Measurements from ENCODE around the gene LMX1A. TPM values are rescaled to one million over a fixed set of nuclear protein-coding genes. Genes with fewer than 3 reads are reported as not detected.
A peak's percentile ranks its signal among the peaks of the same experiment; 100 is the strongest.

The LMX1A gene
- total and polyA plus RNA-seq, 2 experiments from 2014 or later = not detected

DNA sequence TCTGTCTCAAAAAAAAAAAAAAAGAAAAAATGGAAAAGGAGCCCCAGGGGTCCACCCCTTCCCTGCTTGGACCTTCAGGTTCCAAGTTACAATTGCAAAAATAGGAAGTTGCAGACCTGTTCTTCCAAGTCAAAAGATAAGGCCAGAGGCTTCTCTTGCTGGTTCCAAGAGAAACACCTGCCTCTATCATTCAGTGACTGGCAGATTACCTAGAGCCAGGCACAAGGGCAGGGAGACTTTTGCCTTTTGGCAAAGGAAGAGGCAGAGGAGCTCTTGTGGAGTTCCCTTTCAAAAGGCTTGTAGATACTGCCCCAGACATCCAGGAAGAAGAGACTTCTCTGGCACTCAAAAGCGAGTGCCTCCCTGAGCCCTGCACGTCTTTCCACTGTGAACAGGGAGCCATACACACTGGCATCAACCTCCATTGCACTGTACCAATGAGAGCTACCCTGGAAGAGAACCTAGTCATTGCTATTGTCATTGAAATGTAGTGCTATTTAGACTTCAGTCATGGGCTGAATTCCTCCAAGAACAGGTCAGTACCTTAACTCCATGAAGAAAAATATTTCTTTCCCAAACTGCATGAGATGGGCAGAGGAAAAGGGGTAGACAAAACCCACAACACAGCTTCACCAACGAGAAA is 91.2 kb downstream of the LMX1A start:
- Histone ChIP-seq H3K9me2 (ENCODE audit: insufficient read depth) (peaks cover 10% of the 10 kb centered on the region), H3K27me3 (ENCODE audit: insufficient read depth) (no peaks in the 10 kb centered on the region), H3F3A (replicated peaks; ENCODE audit: low read depth) (no peaks in the 10 kb centered on the region), H3K4me3 (no peak overlapping the region), H2AFZ (peak overlapping the region; percentile 59; the same call in 1 of the 2 replicates), H3K4me1 (ENCODE audit: insufficient read depth) (no peaks in the 10 kb centered on the region; the same call in 1 of the 2 replicates), H3K36me3 (ENCODE audit: insufficient read depth) (no peaks in the 10 kb centered on the region), H3K79me2 (replicated peaks; ENCODE audit: insufficient read depth) (no peaks in the 10 kb centered on the region), H3K4me2 (peak overlapping the region; percentile 18; the same call in 1 of the 2 replicates), H3K27ac (ENCODE audit: low read depth) (no peak overlapping the region), H4K20me1 (replicated peaks; ENCODE audit: insufficient read depth) (no peaks in the 10 kb centered on the region)
- no peaks in the 10 kb centered on the region for H3K27me3 Mint-ChIP-seq (ENCODE audit: insufficient read depth, low read depth, poor library complexity)
- TF ChIP-seq, protein P1, sequence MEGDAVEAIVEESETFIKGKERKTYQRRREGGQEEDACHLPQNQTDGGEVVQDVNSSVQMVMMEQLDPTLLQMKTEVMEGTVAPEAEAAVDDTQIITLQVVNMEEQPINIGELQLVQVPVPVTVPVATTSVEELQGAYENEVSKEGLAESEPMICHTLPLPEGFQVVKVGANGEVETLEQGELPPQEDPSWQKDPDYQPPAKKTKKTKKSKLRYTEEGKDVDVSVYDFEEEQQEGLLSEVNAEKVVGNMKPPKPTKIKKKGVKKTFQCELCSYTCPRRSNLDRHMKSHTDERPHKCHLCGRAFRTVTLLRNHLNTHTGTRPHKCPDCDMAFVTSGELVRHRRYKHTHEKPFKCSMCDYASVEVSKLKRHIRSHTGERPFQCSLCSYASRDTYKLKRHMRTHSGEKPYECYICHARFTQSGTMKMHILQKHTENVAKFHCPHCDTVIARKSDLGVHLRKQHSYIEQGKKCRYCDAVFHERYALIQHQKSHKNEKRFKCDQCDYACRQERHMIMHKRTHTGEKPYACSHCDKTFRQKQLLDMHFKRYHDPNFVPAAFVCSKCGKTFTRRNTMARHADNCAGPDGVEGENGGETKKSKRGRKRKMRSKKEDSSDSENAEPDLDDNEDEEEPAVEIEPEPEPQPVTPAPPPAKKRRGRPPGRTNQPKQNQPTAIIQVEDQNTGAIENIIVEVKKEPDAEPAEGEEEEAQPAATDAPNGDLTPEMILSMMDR (conservative IDR thresholded peaks at IDR 0.05; ENCODE audit: low read depth in 2 of 2) = no peak
- TF ChIP-seq ZNF114 (CRISPR knock-in tag; IDR thresholded peaks at IDR 0.05) (no peak), NANOG (IDR thresholded peaks at IDR 0.05; ENCODE audit: borderline replicate concordance) (no peak), ZNF331 (CRISPR knock-in tag; IDR thresholded peaks at IDR 0.05; ENCODE audit: low read depth) (no peak), CREB1 (CRISPR knock-in tag; IDR thresholded peaks at IDR 0.05; ENCODE audit: low read depth) (no peak), STAT1 (IDR thresholded peaks at IDR 0.05; ENCODE audit: unreplicated experiment) (no peak), EZH2 (IDR thresholded peaks at IDR 0.05; ENCODE audit: low read depth, unreplicated experiment) (no peak), EZH2phosphoT487 (IDR thresholded peaks at IDR 0.05; ENCODE audit: unreplicated experiment) (no peak), POLR2AphosphoS5 (IDR thresholded peaks at IDR 0.05; ENCODE audit: low read depth) (no peak), ETS1 (IDR thresholded peaks at IDR 0.05) (no peak), JUNB (IDR thresholded peaks at IDR 0.05; ENCODE audit: unreplicated experiment) (no peak)
- TF ChIP-seq, protein P2, sequence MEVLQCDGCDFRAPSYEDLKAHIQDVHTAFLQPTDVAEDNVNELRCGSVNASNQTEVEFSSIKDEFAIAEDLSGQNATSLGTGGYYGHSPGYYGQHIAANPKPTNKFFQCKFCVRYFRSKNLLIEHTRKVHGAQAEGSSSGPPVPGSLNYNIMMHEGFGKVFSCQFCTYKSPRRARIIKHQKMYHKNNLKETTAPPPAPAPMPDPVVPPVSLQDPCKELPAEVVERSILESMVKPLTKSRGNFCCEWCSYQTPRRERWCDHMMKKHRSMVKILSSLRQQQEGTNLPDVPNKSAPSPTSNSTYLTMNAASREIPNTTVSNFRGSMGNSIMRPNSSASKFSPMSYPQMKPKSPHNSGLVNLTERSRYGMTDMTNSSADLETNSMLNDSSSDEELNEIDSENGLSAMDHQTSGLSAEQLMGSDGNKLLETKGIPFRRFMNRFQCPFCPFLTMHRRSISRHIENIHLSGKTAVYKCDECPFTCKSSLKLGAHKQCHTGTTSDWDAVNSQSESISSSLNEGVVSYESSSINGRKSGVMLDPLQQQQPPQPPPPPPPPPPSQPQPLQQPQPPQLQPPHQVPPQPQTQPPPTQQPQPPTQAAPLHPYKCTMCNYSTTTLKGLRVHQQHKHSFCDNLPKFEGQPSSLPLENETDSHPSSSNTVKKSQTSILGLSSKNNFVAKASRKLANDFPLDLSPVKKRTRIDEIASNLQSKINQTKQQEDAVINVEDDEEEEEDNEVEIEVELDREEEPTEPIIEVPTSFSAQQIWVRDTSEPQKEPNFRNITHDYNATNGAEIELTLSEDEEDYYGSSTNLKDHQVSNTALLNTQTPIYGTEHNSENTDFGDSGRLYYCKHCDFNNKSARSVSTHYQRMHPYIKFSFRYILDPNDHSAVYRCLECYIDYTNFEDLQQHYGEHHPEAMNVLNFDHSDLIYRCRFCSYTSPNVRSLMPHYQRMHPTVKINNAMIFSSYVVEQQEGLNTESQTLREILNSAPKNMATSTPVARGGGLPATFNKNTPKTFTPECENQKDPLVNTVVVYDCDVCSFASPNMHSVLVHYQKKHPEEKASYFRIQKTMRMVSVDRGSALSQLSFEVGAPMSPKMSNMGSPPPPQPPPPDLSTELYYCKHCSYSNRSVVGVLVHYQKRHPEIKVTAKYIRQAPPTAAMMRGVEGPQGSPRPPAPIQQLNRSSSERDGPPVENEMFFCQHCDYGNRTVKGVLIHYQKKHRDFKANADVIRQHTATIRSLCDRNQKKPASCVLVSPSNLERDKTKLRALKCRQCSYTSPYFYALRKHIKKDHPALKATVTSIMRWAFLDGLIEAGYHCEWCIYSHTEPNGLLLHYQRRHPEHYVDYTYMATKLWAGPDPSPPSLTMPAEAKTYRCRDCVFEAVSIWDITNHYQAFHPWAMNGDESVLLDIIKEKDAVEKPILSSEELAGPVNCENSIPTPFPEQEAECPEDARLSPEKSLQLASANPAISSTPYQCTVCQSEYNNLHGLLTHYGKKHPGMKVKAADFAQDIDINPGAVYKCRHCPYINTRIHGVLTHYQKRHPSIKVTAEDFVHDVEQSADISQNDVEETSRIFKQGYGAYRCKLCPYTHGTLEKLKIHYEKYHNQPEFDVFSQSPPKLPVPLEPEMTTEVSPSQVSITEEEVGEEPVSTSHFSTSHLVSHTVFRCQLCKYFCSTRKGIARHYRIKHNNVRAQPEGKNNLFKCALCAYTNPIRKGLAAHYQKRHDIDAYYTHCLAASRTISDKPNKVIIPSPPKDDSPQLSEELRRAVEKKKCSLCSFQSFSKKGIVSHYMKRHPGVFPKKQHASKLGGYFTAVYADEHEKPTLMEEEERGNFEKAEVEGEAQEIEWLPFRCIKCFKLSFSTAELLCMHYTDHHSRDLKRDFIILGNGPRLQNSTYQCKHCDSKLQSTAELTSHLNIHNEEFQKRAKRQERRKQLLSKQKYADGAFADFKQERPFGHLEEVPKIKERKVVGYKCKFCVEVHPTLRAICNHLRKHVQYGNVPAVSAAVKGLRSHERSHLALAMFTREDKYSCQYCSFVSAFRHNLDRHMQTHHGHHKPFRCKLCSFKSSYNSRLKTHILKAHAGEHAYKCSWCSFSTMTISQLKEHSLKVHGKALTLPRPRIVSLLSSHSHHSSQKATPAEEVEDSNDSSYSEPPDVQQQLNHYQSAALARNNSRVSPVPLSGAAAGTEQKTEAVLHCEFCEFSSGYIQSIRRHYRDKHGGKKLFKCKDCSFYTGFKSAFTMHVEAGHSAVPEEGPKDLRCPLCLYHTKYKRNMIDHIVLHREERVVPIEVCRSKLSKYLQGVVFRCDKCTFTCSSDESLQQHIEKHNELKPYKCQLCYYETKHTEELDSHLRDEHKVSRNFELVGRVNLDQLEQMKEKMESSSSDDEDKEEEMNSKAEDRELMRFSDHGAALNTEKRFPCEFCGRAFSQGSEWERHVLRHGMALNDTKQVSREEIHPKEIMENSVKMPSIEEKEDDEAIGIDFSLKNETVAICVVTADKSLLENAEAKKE (CRISPR knock-in tag; IDR thresholded peaks at IDR 0.05) = no peak
- TF ChIP-seq, protein P3, sequence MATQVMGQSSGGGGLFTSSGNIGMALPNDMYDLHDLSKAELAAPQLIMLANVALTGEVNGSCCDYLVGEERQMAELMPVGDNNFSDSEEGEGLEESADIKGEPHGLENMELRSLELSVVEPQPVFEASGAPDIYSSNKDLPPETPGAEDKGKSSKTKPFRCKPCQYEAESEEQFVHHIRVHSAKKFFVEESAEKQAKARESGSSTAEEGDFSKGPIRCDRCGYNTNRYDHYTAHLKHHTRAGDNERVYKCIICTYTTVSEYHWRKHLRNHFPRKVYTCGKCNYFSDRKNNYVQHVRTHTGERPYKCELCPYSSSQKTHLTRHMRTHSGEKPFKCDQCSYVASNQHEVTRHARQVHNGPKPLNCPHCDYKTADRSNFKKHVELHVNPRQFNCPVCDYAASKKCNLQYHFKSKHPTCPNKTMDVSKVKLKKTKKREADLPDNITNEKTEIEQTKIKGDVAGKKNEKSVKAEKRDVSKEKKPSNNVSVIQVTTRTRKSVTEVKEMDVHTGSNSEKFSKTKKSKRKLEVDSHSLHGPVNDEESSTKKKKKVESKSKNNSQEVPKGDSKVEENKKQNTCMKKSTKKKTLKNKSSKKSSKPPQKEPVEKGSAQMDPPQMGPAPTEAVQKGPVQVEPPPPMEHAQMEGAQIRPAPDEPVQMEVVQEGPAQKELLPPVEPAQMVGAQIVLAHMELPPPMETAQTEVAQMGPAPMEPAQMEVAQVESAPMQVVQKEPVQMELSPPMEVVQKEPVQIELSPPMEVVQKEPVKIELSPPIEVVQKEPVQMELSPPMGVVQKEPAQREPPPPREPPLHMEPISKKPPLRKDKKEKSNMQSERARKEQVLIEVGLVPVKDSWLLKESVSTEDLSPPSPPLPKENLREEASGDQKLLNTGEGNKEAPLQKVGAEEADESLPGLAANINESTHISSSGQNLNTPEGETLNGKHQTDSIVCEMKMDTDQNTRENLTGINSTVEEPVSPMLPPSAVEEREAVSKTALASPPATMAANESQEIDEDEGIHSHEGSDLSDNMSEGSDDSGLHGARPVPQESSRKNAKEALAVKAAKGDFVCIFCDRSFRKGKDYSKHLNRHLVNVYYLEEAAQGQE (IDR thresholded peaks at IDR 0.05; ENCODE audit: unreplicated experiment) = no peak
- DNase-seq (ENCODE audit: low spot score) = no peak
- H3K27ac Mint-ChIP-seq = no peak overlapping the region
- H3K9me3 Mint-ChIP-seq = no peaks in the 10 kb centered on the region
- no peaks in the 10 kb centered on the region for H3K36me3 Mint-ChIP-seq (ENCODE audit: low read depth)
- no peak overlapping the region for H3K4me3 Mint-ChIP-seq
- H3K4me1 Mint-ChIP-seq = peaks cover 4% of the 10 kb centered on the region; the same call in 2 of the 3 replicates
- peak; percentile 61 for ATAC-seq

All from GM23338 (cell line).